HepG2 (cell line): ENCODE results near the gene SLC4A11. TPM values are rescaled to one million over a fixed set of nuclear protein-coding genes. Genes with fewer than 3 reads are reported as not detected.

Experiments
- ARID2 ChIP-seq: sonication (generic); formaldehyde crosslinking; IDR thresholded peaks from 2 replicates; pipeline ENCODE4 v1.8.1; 2022; ENCODE audit warnings: mild to moderate bottlenecking, missing genetic modification reagents, borderline replicate concordance
- E2F5 ChIP-seq: sonication (generic); formaldehyde crosslinking; conservative IDR thresholded peaks from 2 replicates; pipeline ENCODE4 v1.4.0; 2020; ENCODE audit warnings: missing genetic modification reagents
- ELF4 ChIP-seq: sonication (generic); formaldehyde crosslinking; IDR thresholded peaks from 2 replicates; pipeline ENCODE4 v1.5.0; 2020; ENCODE audit warnings: missing genetic modification reagents, mild to moderate bottlenecking, moderate library complexity, borderline replicate concordance
- FOXP1 ChIP-seq, 2 experiments: fragments of 450-650 bp in 1 of 2; IDR thresholded peaks; 2 replicates each; pipeline ENCODE4 v1.6.1; 2017 to 2018; ENCODE audit warnings: antibody characterized with exemption in 1 of 2
- HNRNPLL ChIP-seq: fragments of 200-400 bp; formaldehyde crosslinking; IDR thresholded peaks from 2 replicates; pipeline ENCODE4 v1.6.1; 2017; ENCODE audit warnings: mild to moderate bottlenecking, low read depth, low read length; ENCODE audit not compliant: poor library complexity, severe bottlenecking
- MTF2 ChIP-seq: sonication (generic); formaldehyde crosslinking; IDR thresholded peaks from 2 replicates; pipeline ENCODE4 v1.5.0; 2020; ENCODE audit warnings: missing genetic modification reagents, borderline replicate concordance
- NFE2L2 ChIP-seq: fragments of 150-350 bp; IDR thresholded peaks from 2 replicates; pipeline ENCODE4 v1.6.1; 2014; ENCODE audit warnings: low read length
- PITX1 ChIP-seq: sonication (generic); formaldehyde crosslinking; IDR thresholded peaks from 2 replicates; pipeline ENCODE4 v1.5.1; 2020; ENCODE audit warnings: mild to moderate bottlenecking, missing genetic modification reagents
- PRPF4 ChIP-seq: fragments of 200-400 bp; formaldehyde crosslinking; IDR thresholded peaks from 2 replicates; pipeline ENCODE4 v1.6.1; 2016; ENCODE audit warnings: low read length, low read depth; ENCODE audit not compliant: poor library complexity, severe bottlenecking
- SNAI1 ChIP-seq: sonication (generic); formaldehyde crosslinking; IDR thresholded peaks from 2 replicates; pipeline ENCODE4 v1.5.0; 2020; ENCODE audit warnings: mild to moderate bottlenecking, missing genetic modification reagents, borderline replicate concordance
- SP2 ChIP-seq: sonication (generic); formaldehyde crosslinking; IDR thresholded peaks from 2 replicates; pipeline ENCODE4 v1.5.1; 2020; ENCODE audit warnings: mild to moderate bottlenecking, missing genetic modification reagents
- YEATS2 ChIP-seq: sonication (generic); formaldehyde crosslinking; IDR thresholded peaks from 2 replicates; pipeline ENCODE4 v1.4.0; 2020; ENCODE audit warnings: missing genetic modification reagents, borderline replicate concordance
- ZC3H13 ChIP-seq: sonication (generic); formaldehyde crosslinking; IDR thresholded peaks from 2 replicates; pipeline ENCODE4 v1.8.1; 2023; ENCODE audit warnings: mild to moderate bottlenecking, missing genetic modification reagents, moderate library complexity
- ZFP62 ChIP-seq: sonication (generic); formaldehyde crosslinking; IDR thresholded peaks from 2 replicates; pipeline ENCODE4 v1.4.0; 2020; ENCODE audit warnings: missing genetic modification reagents
- ZKSCAN1 ChIP-seq: fragments of 150-350 bp; IDR thresholded peaks from 2 replicates; pipeline ENCODE4 v1.6.1; 2014; ENCODE audit warnings: low read length
- ZNF382 ChIP-seq: sonication (generic); formaldehyde crosslinking; IDR thresholded peaks from 2 replicates; pipeline ENCODE4 v1.5.0; 2020; ENCODE audit warnings: missing genetic modification reagents, mild to moderate bottlenecking, borderline replicate concordance
- ZNF44 ChIP-seq: sonication (generic); formaldehyde crosslinking; IDR thresholded peaks from 2 replicates; pipeline ENCODE4 v1.5.1; 2020; ENCODE audit warnings: mild to moderate bottlenecking, missing genetic modification reagents
- ZNF460 ChIP-seq: sonication (generic); formaldehyde crosslinking; IDR thresholded peaks from 2 replicates; pipeline ENCODE4 v1.5.1; 2020; ENCODE audit warnings: missing genetic modification reagents, mild to moderate bottlenecking, borderline replicate concordance
- ZNF512B ChIP-seq: sonication (generic); formaldehyde crosslinking; IDR thresholded peaks from 2 replicates; pipeline ENCODE4 v1.5.1; 2020; ENCODE audit warnings: missing genetic modification reagents, mild to moderate bottlenecking, borderline replicate concordance
- ZNF747 ChIP-seq: sonication (generic); formaldehyde crosslinking; IDR thresholded peaks from 2 replicates; pipeline ENCODE4 v1.8.1; 2023; ENCODE audit warnings: missing genetic modification reagents, mild to moderate bottlenecking, borderline replicate concordance
- ZNF800 ChIP-seq: sonication (generic); formaldehyde crosslinking; IDR thresholded peaks from 2 replicates; pipeline ENCODE4 v1.4.0; 2020; ENCODE audit warnings: missing genetic modification reagents
- polyA plus RNA-seq, 8 experiments: library from polyadenylated mRNA; depleted of rRNA in 3 of 8; stranded (reverse) in 7 of 8; unstranded in 1 of 8; fragments of >200 nt; fragmentation: Illumina TruSeq in 4 of 8; extraction: Trizol in 4 of 8; gene quantifications; 2 replicates each; pipeline versions ENCODE4 v1.2.1 to v1.2.3, GENCODE V29; 2011 to 2016; ENCODE audit warnings: low read depth in 4 of 8, missing spikeins in 1 of 8, mixed read lengths in 1 of 8; ENCODE audit not compliant: insufficient read depth in 1 of 8
- total RNA-seq, 5 experiments: library from RNA; depleted of rRNA; stranded (reverse); fragments of >200 nt; fragmentation: Illumina TruSeq; extraction: Trizol; gene quantifications; 2 replicates each; pipeline ENCODE4 v1.2.3, GENCODE V29; 2016; ENCODE audit warnings: low read depth in 1 of 5
- TF ChIP-seq, protein P1 (sequence below), 2 experiments: fragments of 450-650 bp in 1 of 2; sonication (generic) in 1 of 2; formaldehyde crosslinking; IDR thresholded peaks; 2 replicates each; pipeline versions ENCODE4 v1.5.0 to v1.8.0; 2020 to 2022; ENCODE audit warnings: mild to moderate bottlenecking in 1 of 2, missing genetic modification reagents in 1 of 2

Gene SLC4A11
- total and polyA plus RNA-seq, 2 of the 13 experiments (the other 11 are each of a cell fraction or from before 2014, with no cell fraction given): 3.9 to 27.0 TPM

- TF ChIP-seq ZNF512B (CRISPR knock-in tag) (peak; percentile 99; the same call in 1 of the 2 replicates), NFE2L2 (no peak), ZFP62 (no peak), HNRNPLL (no peak), E2F5 (CRISPR knock-in tag) (no peak), ZNF747 (CRISPR knock-in tag) (0 out of 2 replicates have a peak, but pooled peaks have one; percentile 67), ZKSCAN1 (no peak), YEATS2 (no peak), ARID2 (no peak), PITX1 (CRISPR knock-in tag) (peak; percentile 91), SP2 (CRISPR knock-in tag) (no peak), ZC3H13 (CRISPR knock-in tag) (peak; percentile 63; the same call in 1 of the 2 replicates), ZNF460 (CRISPR knock-in tag) (peak; percentile 96; the same call in 1 of the 2 replicates), ZNF382 (no peak), PRPF4 (no peak), MTF2 (CRISPR knock-in tag) (peak; percentile 40; the same call in 1 of the 2 replicates), ELF4 (CRISPR knock-in tag) (no peak), SNAI1 (no peak), ZNF44 (CRISPR knock-in tag) (no peak), FOXP1 (IDR thresholded peaks at IDR 0.05) (no peak), FOXP1 (CRISPR knock-in tag; IDR thresholded peaks at IDR 0.05) (peak; percentile 36; the same call in 1 of the 2 replicates), ZNF800 (CRISPR knock-in tag) (no peak)
- TF ChIP-seq, protein P1, sequence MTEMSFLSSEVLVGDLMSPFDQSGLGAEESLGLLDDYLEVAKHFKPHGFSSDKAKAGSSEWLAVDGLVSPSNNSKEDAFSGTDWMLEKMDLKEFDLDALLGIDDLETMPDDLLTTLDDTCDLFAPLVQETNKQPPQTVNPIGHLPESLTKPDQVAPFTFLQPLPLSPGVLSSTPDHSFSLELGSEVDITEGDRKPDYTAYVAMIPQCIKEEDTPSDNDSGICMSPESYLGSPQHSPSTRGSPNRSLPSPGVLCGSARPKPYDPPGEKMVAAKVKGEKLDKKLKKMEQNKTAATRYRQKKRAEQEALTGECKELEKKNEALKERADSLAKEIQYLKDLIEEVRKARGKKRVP (CRISPR knock-in tag; IDR thresholded peaks at IDR 0.05): peak in 1 of 2 experiments; percentile 2; a peak in 1 of 4 replicates
These were observed 7.0 kb downstream of the SLC4A11 start (continued) for GRCh38 chr20:3231889-3232588.
